ENCODE data around the gene COL23A1.

COL23A1 gene

GRCh38 chr5:178431063-178431781 is 159.0 kb downstream of the COL23A1 start:
- FAIRE-seq = no peak

- FAIRE-seq = no peak
These were observed 159.8 kb downstream of the COL23A1 start for GRCh38 chr5:178430186-178431062.

GRCh38 chr5:178429491-178430185 is 160.6 kb downstream of the COL23A1 start:
- FAIRE-seq = no peak

- no peak for FAIRE-seq
These were observed 161.1 kb downstream of the COL23A1 start for GRCh38 chr5:178429156-178429468.

GRCh38 chr5:178428341-178429155 is 161.6 kb downstream of the COL23A1 start:
- no peak for FAIRE-seq

GRCh38 chr5:178427576-178428197 is 162.5 kb downstream of the COL23A1 start:
- FAIRE-seq = no peak

GRCh38 chr5:178426326-178427130 is 163.7 kb downstream of the COL23A1 start:
- FAIRE-seq = no peak

- FAIRE-seq = no peak
These were observed 164.5 kb downstream of the COL23A1 start for GRCh38 chr5:178425621-178426068.

- FAIRE-seq = no peak
These were observed 165.4 kb downstream of the COL23A1 start for GRCh38 chr5:178424810-178425177.

- FAIRE-seq = no peak
These were observed 166.0 kb downstream of the COL23A1 start for GRCh38 chr5:178423901-178424809.

GRCh38 chr5:178423431-178423830 is 166.8 kb downstream of the COL23A1 start:
- no peak for FAIRE-seq

- FAIRE-seq = no peak
These were observed 167.8 kb downstream of the COL23A1 start for GRCh38 chr5:178422400-178422775.

GRCh38 chr5:178421699-178422399 is 168.3 kb downstream of the COL23A1 start:
- no peak for FAIRE-seq

GRCh38 chr5:178421128-178421527 is 169.1 kb downstream of the COL23A1 start:
- FAIRE-seq = no peak

- no peak for FAIRE-seq
These were observed 169.8 kb downstream of the COL23A1 start for GRCh38 chr5:178420354-178420781.

GRCh38 chr5:178419651-178420050 is 170.5 kb downstream of the COL23A1 start:
- FAIRE-seq = no peak

- FAIRE-seq = no peak
These were observed 171.0 kb downstream of the COL23A1 start for GRCh38 chr5:178419196-178419595.

- no peak for FAIRE-seq
These were observed 171.7 kb downstream of the COL23A1 start for GRCh38 chr5:178418471-178419010.

GRCh38 chr5:178418031-178418430 is 172.2 kb downstream of the COL23A1 start:
- no peak for FAIRE-seq

Measured in G401.6 (cell line).